Suprapubic skin (tissue), 4 donors: ENCODE measurements around the gene KAT2B. TPM values are rescaled to one million over a fixed set of nuclear protein-coding genes. Genes with fewer than 3 reads are reported as not detected.

Experiments
- DNase-seq, 2 donors: peaks; one replicate each; pipeline ENCODE4 v3.0.0-alpha.2; 2019; ENCODE audit warnings: low spot score in 2 of 2
- H3K27ac ChIP-seq: fragments of 200-600 bp; sonication (generic); one replicate; pipeline ENCODE4 v1.5.1; 2019
- H3K27me3 ChIP-seq: fragments of 200-600 bp; sonication (generic); one replicate; pipeline ENCODE4 v1.5.1; 2019
- H3K36me3 ChIP-seq: fragments of 200-600 bp; sonication (generic); one replicate; pipeline ENCODE4 v1.5.1; 2019
- H3K4me1 ChIP-seq: fragments of 200-600 bp; sonication (generic); one replicate; pipeline ENCODE4 v1.5.1; 2019
- H3K4me3 ChIP-seq: fragments of 200-600 bp; sonication (generic); one replicate; pipeline ENCODE4 v1.5.1; 2019; ENCODE audit warnings: mild to moderate bottlenecking
- H3K9me3 ChIP-seq: fragments of 200-600 bp; sonication (generic); one replicate; pipeline ENCODE4 v1.5.1; 2019
- CTCF ChIP-seq, 2 donors: fragments of 200-600 bp in 1 of 2; fragments of 450-650 bp in 1 of 2; sonication (generic) in 1 of 2; IDR thresholded peaks; one replicate each; pipeline ENCODE4 v1.5.1; 2016 to 2019; ENCODE audit warnings: antibody characterized with exemption in 2 of 2, mild to moderate bottlenecking in 1 of 2, moderate library complexity in 1 of 2
- EP300 ChIP-seq: sonication (generic); formaldehyde crosslinking; IDR thresholded peaks from one replicate; pipeline ENCODE4 v1.6.1; 2017; ENCODE audit warnings: antibody characterized with exemption
- POLR2A ChIP-seq, 2 donors: fragments of 450-650 bp; IDR thresholded peaks; one replicate each; pipeline ENCODE4 v1.6.1; 2017; ENCODE audit warnings: antibody characterized with exemption in 2 of 2, mild to moderate bottlenecking in 2 of 2, moderate library complexity in 2 of 2
- POLR2AphosphoS5 ChIP-seq, 3 donors: sonication (generic); formaldehyde crosslinking; IDR thresholded peaks; one replicate each; pipeline ENCODE4 v1.6.1; 2017; ENCODE audit warnings: antibody characterized with exemption in 3 of 3
- total RNA-seq, 4 donors: library from RNA; depleted of rRNA; stranded (reverse); fragments of >200 nt; gene quantifications; one replicate each; pipeline ENCODE4 v1.1.0, GENCODE V29; 2016

The KAT2B gene
- total RNA-seq, 4 donors from 2014 or later = 35.7 to 63.7 (median 40.2) TPM

- H3K36me3 ChIP-seq = no peaks in the 10 kb centered on the region
- H3K4me1 ChIP-seq = no peaks in the 10 kb centered on the region
- H3K9me3 ChIP-seq = no peaks in the 10 kb centered on the region
- H3K27me3 ChIP-seq = no peaks in the 10 kb centered on the region
- H3K4me3 ChIP-seq = no peak overlapping the region
- no peak overlapping the region for H3K27ac ChIP-seq
- TF ChIP-seq POLR2AphosphoS5 (IDR thresholded peaks at IDR 0.05) (no peak), POLR2A (IDR thresholded peaks at IDR 0.05) (no peak), EP300 (no peak), CTCF (IDR thresholded peaks at IDR 0.05) (no peak)
- no peak for DNase-seq
Observed at GRCh38 chr3:20201143-20201542, 160.9 kb downstream of the KAT2B start.

Other genes starting within 250 kb of the KAT2B start
- 1 to 10 TPM in 2 of 4 donors, under 1 TPM in 1, not detected in 1; 0.89 to 2.4 (median 1.8) TPM for gene EFHB, start 106.2 kb upstream of the KAT2B start, total RNA-seq
- gene RAB5A, start 93.3 kb upstream of the KAT2B start, total RNA-seq = 100 to 1,000 TPM in 1 of 4 donors, 10 to 100 TPM in 3; 82.4 to 108 (median 94.4) TPM
- not detected for gene PP2D1, start 28.2 kb upstream of the KAT2B start, total RNA-seq
- gene SGO1, start 145.8 kb downstream of the KAT2B start, total RNA-seq = 1 to 10 TPM in 3 of 4 donors, under 1 TPM in 1; 0.89 to 2.6 (median 1.6) TPM